ENCODE results near the gene RARG.

RARG gene

DNA sequence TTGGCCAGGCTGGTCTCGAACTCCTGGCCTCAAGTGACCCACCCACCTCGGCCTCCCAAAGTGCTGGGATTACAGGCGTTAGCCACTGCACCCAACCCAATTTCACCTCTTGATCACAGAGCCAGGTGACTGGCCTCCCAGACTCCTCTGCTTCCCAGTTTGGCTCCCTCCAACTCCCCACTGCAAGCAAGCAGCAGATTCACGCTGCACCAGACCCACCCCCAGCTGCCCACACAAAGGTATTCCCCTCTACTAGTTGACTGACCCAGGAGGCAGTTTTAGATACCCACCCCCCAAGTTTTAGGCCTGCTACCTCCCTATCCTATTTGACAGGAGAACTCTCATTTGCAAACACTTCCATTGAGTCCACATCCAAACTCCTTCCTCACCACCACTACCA, 5.2 kb downstream of the RARG start:
- TF ChIP-seq RARB (CRISPR knock-in tag; IDR thresholded peaks at IDR 0.05) (no peak), OSR1 (CRISPR knock-in tag; IDR thresholded peaks at IDR 0.05) (no peak), ZFP30 (CRISPR knock-in tag; IDR thresholded peaks at IDR 0.05) (no peak), ZNF70 (CRISPR knock-in tag; IDR thresholded peaks at IDR 0.05) (no peak)
- no peak for ATAC-seq

GRCh38 chr12:53225635-53226424, 6.2 kb downstream of the RARG start:
- TF ChIP-seq ARNTL (CRISPR knock-in tag; IDR thresholded peaks at IDR 0.05; ENCODE audit: borderline replicate concordance, low read depth) (no peak), GLIS3 (CRISPR knock-in tag; IDR thresholded peaks at IDR 0.05) (no peak), ESRRG (CRISPR knock-in tag; IDR thresholded peaks at IDR 0.05) (no peak), BACH2 (CRISPR knock-in tag; IDR thresholded peaks at IDR 0.05; ENCODE audit: borderline replicate concordance) (no peak), POU6F1 (CRISPR knock-in tag; IDR thresholded peaks at IDR 0.05; ENCODE audit: borderline replicate concordance, low read depth) (no peak), TSHZ2 (CRISPR knock-in tag; IDR thresholded peaks at IDR 0.05) (no peak), ZNF8 (CRISPR knock-in tag; IDR thresholded peaks at IDR 0.05) (no peak), ISL1 (CRISPR knock-in tag; IDR thresholded peaks at IDR 0.05) (no peak), TCF4 (CRISPR knock-in tag; IDR thresholded peaks at IDR 0.05; ENCODE audit: borderline replicate concordance) (no peak), CSDC2 (CRISPR knock-in tag; IDR thresholded peaks at IDR 0.05) (no peak), PATZ1 (CRISPR knock-in tag; IDR thresholded peaks at IDR 0.05; ENCODE audit: borderline replicate concordance) (no peak), ZFP3 (CRISPR knock-in tag; IDR thresholded peaks at IDR 0.05) (no peak), ZFP30 (CRISPR knock-in tag; IDR thresholded peaks at IDR 0.05) (no peak), PPARA (CRISPR knock-in tag; IDR thresholded peaks at IDR 0.05; ENCODE audit: borderline replicate concordance) (no peak), ZNF70 (CRISPR knock-in tag; IDR thresholded peaks at IDR 0.05) (no peak), TOX (CRISPR knock-in tag; IDR thresholded peaks at IDR 0.05; ENCODE audit: borderline replicate concordance) (no peak)
- TF ChIP-seq, protein P1, sequence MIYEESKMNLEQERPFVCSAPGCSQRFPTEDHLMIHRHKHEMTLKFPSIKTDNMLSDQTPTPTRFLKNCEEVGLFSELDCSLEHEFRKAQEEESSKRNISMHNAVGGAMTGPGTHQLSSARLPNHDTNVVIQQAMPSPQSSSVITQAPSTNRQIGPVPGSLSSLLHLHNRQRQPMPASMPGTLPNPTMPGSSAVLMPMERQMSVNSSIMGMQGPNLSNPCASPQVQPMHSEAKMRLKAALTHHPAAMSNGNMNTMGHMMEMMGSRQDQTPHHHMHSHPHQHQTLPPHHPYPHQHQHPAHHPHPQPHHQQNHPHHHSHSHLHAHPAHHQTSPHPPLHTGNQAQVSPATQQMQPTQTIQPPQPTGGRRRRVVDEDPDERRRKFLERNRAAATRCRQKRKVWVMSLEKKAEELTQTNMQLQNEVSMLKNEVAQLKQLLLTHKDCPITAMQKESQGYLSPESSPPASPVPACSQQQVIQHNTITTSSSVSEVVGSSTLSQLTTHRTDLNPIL (CRISPR knock-in tag; IDR thresholded peaks at IDR 0.05; ENCODE audit: low read depth): no peak
- no peak for ATAC-seq

DNA sequence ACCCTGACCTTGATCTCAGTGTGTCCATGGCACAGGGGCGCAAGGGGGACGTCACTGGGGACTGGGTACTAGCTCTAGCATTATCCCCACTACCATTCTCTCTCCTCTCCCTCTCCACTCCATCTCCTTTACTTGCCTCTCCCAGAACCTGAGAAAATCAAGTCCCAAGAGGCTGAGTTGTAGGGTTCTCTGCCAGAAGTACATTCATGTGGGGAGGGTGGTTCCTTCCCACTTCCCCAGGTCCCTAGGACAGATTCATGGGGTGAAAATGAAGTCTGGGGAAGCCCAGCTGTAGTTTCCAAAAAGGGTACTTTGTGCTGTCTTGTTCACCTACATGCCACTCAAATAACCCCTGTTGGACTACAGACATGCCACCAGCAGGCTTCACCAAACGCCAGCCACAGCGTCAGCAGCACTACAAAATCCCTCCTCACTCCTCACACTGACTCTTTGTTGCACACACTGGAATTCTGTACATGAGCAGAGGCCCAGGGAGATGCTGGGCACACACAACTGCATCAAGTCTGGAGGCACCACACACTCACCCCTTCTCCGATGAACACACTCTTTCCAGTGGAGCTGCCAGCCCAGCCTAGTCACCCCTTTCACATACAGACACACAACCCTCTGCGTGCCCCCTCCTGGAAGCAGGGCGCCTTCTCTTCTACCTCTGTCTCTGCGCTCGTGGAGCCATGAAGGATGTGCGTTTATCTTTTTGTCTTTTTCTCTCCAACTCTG, 6.9 kb downstream of the RARG start:
- no peak for TF ChIP-seq TOX (CRISPR knock-in tag; IDR thresholded peaks at IDR 0.05; ENCODE audit: borderline replicate concordance)
- TF ChIP-seq CSDC2 (CRISPR knock-in tag; IDR thresholded peaks at IDR 0.05): no peak
- TF ChIP-seq ESRRG (CRISPR knock-in tag; IDR thresholded peaks at IDR 0.05): no peak
- no peak for TF ChIP-seq ZNF8 (CRISPR knock-in tag; IDR thresholded peaks at IDR 0.05)
- no peak for TF ChIP-seq PATZ1 (CRISPR knock-in tag; IDR thresholded peaks at IDR 0.05; ENCODE audit: borderline replicate concordance)
- TF ChIP-seq TCF4 (CRISPR knock-in tag; IDR thresholded peaks at IDR 0.05; ENCODE audit: borderline replicate concordance): no peak
- TF ChIP-seq ZFP30 (CRISPR knock-in tag; IDR thresholded peaks at IDR 0.05): no peak
- TF ChIP-seq ARNTL (CRISPR knock-in tag; IDR thresholded peaks at IDR 0.05; ENCODE audit: borderline replicate concordance, low read depth): no peak
- TF ChIP-seq ZNF565 (CRISPR knock-in tag; conservative IDR thresholded peaks at IDR 0.05; ENCODE audit: low read depth): no peak
- no peak for TF ChIP-seq OSR1 (CRISPR knock-in tag; IDR thresholded peaks at IDR 0.05)
- TF ChIP-seq ZC3H10 (CRISPR knock-in tag; IDR thresholded peaks at IDR 0.05): no peak
- no peak for TF ChIP-seq BACH2 (CRISPR knock-in tag; IDR thresholded peaks at IDR 0.05; ENCODE audit: borderline replicate concordance)
- no peak for TF ChIP-seq TSHZ2 (CRISPR knock-in tag; IDR thresholded peaks at IDR 0.05)
- no peak for TF ChIP-seq PPARA (CRISPR knock-in tag; IDR thresholded peaks at IDR 0.05; ENCODE audit: borderline replicate concordance)
- no peak for TF ChIP-seq ZNF70 (CRISPR knock-in tag; IDR thresholded peaks at IDR 0.05)
- ATAC-seq: no peak

Measured in SK-N-SH treated with all-trans-retinoic acid at 6 μM for 48 hours (cell line).